Left ventricle myocardium inferior (tissue), 1 donor: ENCODE data around the gene ARMC9. TPM values are rescaled to one million over a fixed set of nuclear protein-coding genes. Genes with fewer than 3 reads are reported as not detected.

ENCODE experiments used
- DNase-seq: peaks from one replicate; pipeline ENCODE4 v3.0.0-alpha.2; 2020
- H3K27ac ChIP-seq: fragments of 200-600 bp; replicated peaks from 2 replicates; pipeline ENCODE4 v1.8.0; 2021
- H3K27me3 ChIP-seq: fragments of 200-600 bp; 2 replicates; pipeline ENCODE4 v1.8.0; 2021; ENCODE audit warnings: low read depth
- H3K36me3 ChIP-seq: fragments of 200-600 bp; 2 replicates; pipeline ENCODE4 v1.8.0; 2021
- H3K4me1 ChIP-seq: fragments of 200-600 bp; 2 replicates; pipeline ENCODE4 v1.8.0; 2021
- H3K4me3 ChIP-seq: fragments of 200-600 bp; 2 replicates; pipeline ENCODE4 v1.8.0; 2021; ENCODE audit warnings: mild to moderate bottlenecking, moderate library complexity
- H3K9me3 ChIP-seq: fragments of 200-600 bp; replicated peaks from 2 replicates; pipeline ENCODE4 v1.8.0; 2021
- CTCF ChIP-seq: fragments of 200-600 bp; IDR thresholded peaks from 2 replicates; pipeline ENCODE4 v1.8.0; 2021; ENCODE audit warnings: antibody characterized with exemption, mild to moderate bottlenecking, borderline replicate concordance
- intact Hi-C: fragments of 100-400 bp; cut with micrococcal nuclease; formaldehyde crosslinking; loops from one replicate; pipeline ENCODE4 v1.11.0; 2022
- total RNA-seq: library from RNA; stranded (reverse); fragmentation: NEBNext Ultra II Directional; extraction: Animal tissue kit (Norgen Biotek cat#: 25700); gene quantifications from one replicate; pipeline ENCODE4 v1.2.1, GENCODE V29; 2021
- donor health status: DM: no; HTN: yes; CAD: no; lungs with severe emphysema.

Gene ARMC9
- total RNA-seq, 1 donor from 2014 or later = 3.1 TPM

GRCh38 chr2:231235217-231235616, 36.8 kb downstream of the ARMC9 start:
- TF ChIP-seq CTCF = no peak
- H3K4me3 ChIP-seq = no peak overlapping the region
- H3K27me3 ChIP-seq = no peaks in the 10 kb centered on the region
- H3K9me3 ChIP-seq = no peaks in the 10 kb centered on the region
- H3K36me3 ChIP-seq = peaks cover 5% of the 10 kb centered on the region
- H3K27ac ChIP-seq = no peak overlapping the region
- intact Hi-C loops = no loop called here
- no peaks in the 10 kb centered on the region for H3K4me1 ChIP-seq
- DNase-seq = no peak

- H3K4me1 ChIP-seq = no peaks in the 10 kb centered on the region
- H3K9me3 ChIP-seq = no peaks in the 10 kb centered on the region
- no peak overlapping the region for H3K27ac ChIP-seq
- no peak for DNase-seq
- TF ChIP-seq CTCF = no peak
- H3K36me3 ChIP-seq = peaks cover 5% of the 10 kb centered on the region
- no peak overlapping the region for H3K4me3 ChIP-seq
- intact Hi-C loops = no loop called here
- H3K27me3 ChIP-seq = no peaks in the 10 kb centered on the region
These were observed 40.3 kb downstream of the ARMC9 start for GRCh38 chr2:231238689-231239088.

GRCh38 chr2:231239751-231240150, 41.3 kb downstream of the ARMC9 start:
- no peak overlapping the region for H3K27ac ChIP-seq
- no peaks in the 10 kb centered on the region for H3K9me3 ChIP-seq
- no peak for DNase-seq
- no peak for TF ChIP-seq CTCF
- H3K4me1 ChIP-seq = no peaks in the 10 kb centered on the region
- peaks cover 5% of the 10 kb centered on the region for H3K36me3 ChIP-seq
- intact Hi-C loops = no loop called here
- no peaks in the 10 kb centered on the region for H3K27me3 ChIP-seq
- H3K4me3 ChIP-seq = no peak overlapping the region

- Histone ChIP-seq H3K36me3 (no peaks in the 10 kb centered on the region), H3K4me1 (no peaks in the 10 kb centered on the region), H3K27ac (peak overlapping the region; percentile 34), H3K27me3 (no peaks in the 10 kb centered on the region), H3K4me3 (no peak overlapping the region), H3K9me3 (no peaks in the 10 kb centered on the region)
- no peak for DNase-seq
- TF ChIP-seq CTCF = no peak
- intact Hi-C loops = no loop called here
These were observed 43.5 kb downstream of the ARMC9 start for GRCh38 chr2:231241755-231242507.

- H3K36me3 ChIP-seq = no peaks in the 10 kb centered on the region
- no peak for DNase-seq
- no peak for TF ChIP-seq CTCF
- no peak overlapping the region for H3K4me3 ChIP-seq
- H3K9me3 ChIP-seq = no peaks in the 10 kb centered on the region
- no peak overlapping the region for H3K27ac ChIP-seq
- H3K4me1 ChIP-seq = no peaks in the 10 kb centered on the region
- H3K27me3 ChIP-seq = no peaks in the 10 kb centered on the region
- intact Hi-C loops = no loop called here
These were observed 45.4 kb downstream of the ARMC9 start for GRCh38 chr2:231243866-231244265.
